NCI-H69 (cell line): ENCODE results near the gene NTRK3.
"Not testable (repeated sequence)": the region's sequence is repeated elsewhere in the genome, so short reads cannot be mapped to it uniquely, and the experiment has no call there.

Experiments used
- DNase-seq: peaks from one replicate; lab custom pipeline; 2025; lab: John Stamatoyannopoulos, UW

Gene NTRK3

GRCh38 chr15:87874896-87875711 is 381.4 kb downstream of the NTRK3 start:
- DNase-seq, result no peak

- no peak for DNase-seq
Measured at GRCh38 chr15:87873516-87873915, 383.0 kb downstream of the NTRK3 start.

- no peak for DNase-seq
Measured at GRCh38 chr15:87871731-87872320, 384.7 kb downstream of the NTRK3 start.

GRCh38 chr15:87871258-87871681 is 385.3 kb downstream of the NTRK3 start:
- no peak for DNase-seq

- no peak for DNase-seq
Measured at GRCh38 chr15:87866961-87867360, 389.6 kb downstream of the NTRK3 start.

- no peak for DNase-seq
Measured at GRCh38 chr15:87863152-87863551, 393.4 kb downstream of the NTRK3 start.

GRCh38 chr15:87860743-87861142 is 395.8 kb downstream of the NTRK3 start:
- DNase-seq, result no peak

GRCh38 chr15:87858651-87859050 is 397.9 kb downstream of the NTRK3 start:
- no peak for DNase-seq

- DNase-seq, result no peak
Measured at GRCh38 chr15:87851497-87851896, 405.0 kb downstream of the NTRK3 start.

- DNase-seq, result no peak
Measured at GRCh38 chr15:87850916-87851315, 405.6 kb downstream of the NTRK3 start.

GRCh38 chr15:87849181-87849580 is 407.4 kb downstream of the NTRK3 start:
- no peak for DNase-seq

- DNase-seq, result no peak
Measured at GRCh38 chr15:87848012-87848411, 408.5 kb downstream of the NTRK3 start.

- no peak for DNase-seq
Measured at GRCh38 chr15:87846746-87847145, 409.8 kb downstream of the NTRK3 start.

- no peak for DNase-seq
Measured at GRCh38 chr15:87843312-87843711, 413.2 kb downstream of the NTRK3 start.

- no peak for DNase-seq
Measured at GRCh38 chr15:87841426-87841998, 415.0 kb downstream of the NTRK3 start.

GRCh38 chr15:87835830-87836229 is 420.7 kb downstream of the NTRK3 start:
- not testable (repeated sequence) for DNase-seq

- not testable (repeated sequence) for DNase-seq
Measured at GRCh38 chr15:87833333-87833732, 423.2 kb downstream of the NTRK3 start.

- no peak for DNase-seq
Measured at GRCh38 chr15:87829332-87830050, 427.0 kb downstream of the NTRK3 start.

- no peak for DNase-seq
Measured at GRCh38 chr15:87828608-87829007, 427.9 kb downstream of the NTRK3 start.

- no peak for DNase-seq
Measured at GRCh38 chr15:87827131-87827530, 429.4 kb downstream of the NTRK3 start.

- DNase-seq, result no peak
Measured at GRCh38 chr15:87826119-87826747, 430.3 kb downstream of the NTRK3 start.

GRCh38 chr15:87818756-87819155 is 437.8 kb downstream of the NTRK3 start:
- no peak for DNase-seq
